GM21528 (cell line): ENCODE results near the gene PLXND1.
"Not testable (repeated sequence)": the region's sequence is repeated elsewhere in the genome, so short reads cannot be mapped to it uniquely, and the experiment has no call there.

ENCODE experiments used
- ATAC-seq: cut with Tn5 transposase; IDR thresholded peaks from one replicate; pipeline ENCODE4 v1.9.1; 2021; ENCODE audit warnings: mild to moderate bottlenecking, moderate library complexity; ENCODE audit not compliant: unreplicated experiment, low FRiP score

Gene PLXND1

DNA sequence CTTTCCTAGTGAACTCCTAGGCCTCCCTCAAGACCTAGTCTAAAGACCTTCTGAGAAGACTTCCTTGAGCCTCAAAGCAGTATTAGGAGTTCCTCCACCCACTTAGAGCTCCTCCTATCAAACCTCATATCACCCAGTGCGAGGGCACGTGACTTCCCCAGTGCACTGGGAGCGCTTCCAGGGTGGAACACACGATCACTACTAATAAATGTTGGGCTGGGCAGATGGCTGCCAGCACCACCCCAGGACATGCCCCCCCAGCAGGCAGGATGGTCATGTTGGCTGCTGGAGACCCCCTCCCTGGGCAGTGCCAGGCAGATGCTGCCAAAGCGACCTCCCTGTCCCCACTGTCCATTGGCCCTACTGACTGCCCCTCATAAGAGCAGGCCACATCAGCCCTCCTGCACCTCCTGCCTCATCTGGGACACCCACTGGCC, 8.5 kb upstream of the PLXND1 start:
- ATAC-seq, result no peak

DNA sequence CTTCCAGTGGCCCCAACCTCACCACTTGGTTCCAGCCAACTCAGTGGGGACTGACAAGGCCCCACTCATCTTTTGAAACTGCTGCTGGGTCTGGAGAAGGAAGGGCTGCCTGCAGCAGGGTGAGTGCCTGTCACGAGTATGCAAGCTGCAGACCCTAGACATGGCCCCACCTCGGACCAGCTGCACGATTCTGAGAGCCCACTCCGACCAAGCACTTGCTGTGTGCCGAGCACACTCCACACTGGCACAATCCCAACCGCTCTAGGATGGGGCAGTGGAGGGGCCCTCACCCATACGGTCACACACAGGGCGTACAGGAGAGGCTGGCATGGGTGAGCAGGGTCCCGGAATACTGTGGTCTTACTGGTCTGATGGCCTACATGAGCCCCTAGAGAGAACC, 8.0 kb upstream of the PLXND1 start:
- no peak for ATAC-seq

DNA sequence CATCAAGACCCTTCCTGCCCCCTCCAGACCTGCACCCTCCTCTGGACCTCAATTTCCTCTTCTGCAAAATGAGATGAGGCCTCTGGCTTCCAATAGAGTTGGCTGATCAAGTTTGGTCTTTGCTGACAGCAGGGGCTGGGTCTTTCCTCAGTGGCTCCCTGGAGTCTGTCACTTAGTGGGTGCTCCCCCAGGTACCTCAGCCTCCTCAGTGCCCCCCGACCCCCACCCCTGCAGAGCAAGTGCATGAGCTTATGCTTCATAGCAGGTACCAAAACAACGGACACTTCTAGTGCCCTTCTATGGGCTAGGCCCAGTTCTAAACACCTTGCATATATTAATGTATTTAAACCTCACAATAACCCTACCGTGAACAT, 6.9 kb upstream of the PLXND1 start:
- no peak for ATAC-seq

DNA sequence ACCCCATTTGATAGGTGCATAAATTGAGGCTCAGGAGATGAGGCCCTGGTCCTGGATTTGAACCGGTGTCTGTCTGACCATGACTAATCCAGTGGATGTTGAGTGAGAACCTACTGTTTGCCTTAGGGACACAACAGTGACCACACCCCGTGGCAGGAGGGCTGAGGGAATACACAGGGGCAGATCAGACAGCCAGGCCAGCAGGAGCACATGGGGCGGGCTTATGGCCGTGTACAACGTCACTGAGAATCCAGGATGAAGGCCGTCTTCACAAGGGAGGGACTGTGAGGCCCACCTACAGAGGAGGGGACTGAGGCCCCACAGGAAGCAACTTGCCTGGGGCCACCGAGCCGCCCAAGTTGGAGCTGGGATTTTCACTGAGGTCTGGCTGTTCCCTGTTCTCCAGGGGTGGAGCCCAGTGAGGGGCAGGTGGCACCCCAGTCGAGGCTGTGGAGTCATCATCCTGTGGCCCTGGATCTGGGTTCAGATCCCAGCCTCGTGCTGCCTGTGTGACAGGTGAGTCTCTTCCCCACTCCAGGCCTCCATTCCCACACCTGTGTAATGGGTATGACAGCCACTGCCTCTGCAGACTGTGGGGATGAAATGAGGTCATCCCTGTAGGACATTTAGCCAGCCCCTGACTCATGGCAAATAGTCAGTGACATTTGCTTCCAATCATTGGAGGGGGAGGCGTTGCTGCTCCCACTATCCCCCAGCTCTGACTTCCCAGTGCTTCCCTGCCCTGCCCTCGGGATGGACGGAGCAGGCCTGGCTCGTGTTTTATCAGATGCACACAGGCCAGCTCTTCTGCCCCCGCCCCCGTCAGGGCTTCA, 6.3 kb upstream of the PLXND1 start:
- no peak for ATAC-seq

DNA sequence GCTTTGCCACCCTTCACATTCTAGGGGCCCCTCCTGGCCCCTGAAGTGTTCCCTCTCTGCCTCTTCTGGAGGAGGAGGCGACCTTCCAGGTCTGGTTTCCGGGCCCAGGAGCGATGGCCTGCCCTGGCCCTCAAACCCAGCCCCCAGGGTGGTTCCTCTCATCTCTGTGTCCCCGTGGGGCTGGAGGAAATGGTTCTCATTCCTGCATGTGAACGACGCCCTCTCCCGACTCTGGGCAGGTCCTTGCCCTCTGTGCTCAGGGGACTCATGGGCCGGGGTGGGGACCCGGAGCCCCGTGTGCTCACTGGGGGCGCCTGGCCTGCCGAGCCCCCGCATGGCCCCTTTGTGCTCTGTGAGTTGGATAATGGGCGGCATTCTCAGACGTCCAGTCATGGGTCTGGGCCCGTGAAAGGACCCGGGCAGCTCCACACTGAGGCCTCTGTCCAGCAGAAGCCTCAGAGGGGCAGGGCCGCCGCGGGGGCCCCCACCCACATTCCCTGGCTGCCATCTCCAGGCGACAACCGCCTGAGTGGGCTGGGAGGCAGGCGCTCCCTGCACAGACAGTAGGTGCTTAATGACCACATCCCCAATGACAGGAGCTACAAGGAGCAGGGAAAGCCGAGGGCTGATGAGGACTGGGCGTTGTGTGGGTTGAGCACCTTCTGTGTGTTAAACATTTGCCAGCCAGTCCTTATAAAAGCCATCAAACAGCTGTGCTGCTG, 5.5 kb upstream of the PLXND1 start:
- no peak for ATAC-seq

DNA sequence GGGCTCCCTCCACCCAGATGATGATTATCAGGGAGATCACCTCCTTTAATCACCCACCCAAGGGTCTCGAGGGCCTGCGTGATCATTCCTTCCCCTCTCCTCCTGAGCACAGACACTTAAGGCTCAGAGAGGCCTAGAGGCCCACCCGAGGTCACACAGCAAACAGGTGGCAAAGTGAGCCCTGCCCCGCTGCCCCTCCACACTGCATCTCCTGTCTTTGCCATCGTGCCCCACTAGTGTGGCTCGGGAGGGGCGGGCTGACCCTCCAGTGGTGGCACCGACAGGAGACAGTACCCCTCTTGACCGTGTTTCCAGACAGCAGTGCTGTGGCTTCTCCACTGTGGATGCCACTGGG, 4.9 kb upstream of the PLXND1 start:
- ATAC-seq, result no peak

DNA sequence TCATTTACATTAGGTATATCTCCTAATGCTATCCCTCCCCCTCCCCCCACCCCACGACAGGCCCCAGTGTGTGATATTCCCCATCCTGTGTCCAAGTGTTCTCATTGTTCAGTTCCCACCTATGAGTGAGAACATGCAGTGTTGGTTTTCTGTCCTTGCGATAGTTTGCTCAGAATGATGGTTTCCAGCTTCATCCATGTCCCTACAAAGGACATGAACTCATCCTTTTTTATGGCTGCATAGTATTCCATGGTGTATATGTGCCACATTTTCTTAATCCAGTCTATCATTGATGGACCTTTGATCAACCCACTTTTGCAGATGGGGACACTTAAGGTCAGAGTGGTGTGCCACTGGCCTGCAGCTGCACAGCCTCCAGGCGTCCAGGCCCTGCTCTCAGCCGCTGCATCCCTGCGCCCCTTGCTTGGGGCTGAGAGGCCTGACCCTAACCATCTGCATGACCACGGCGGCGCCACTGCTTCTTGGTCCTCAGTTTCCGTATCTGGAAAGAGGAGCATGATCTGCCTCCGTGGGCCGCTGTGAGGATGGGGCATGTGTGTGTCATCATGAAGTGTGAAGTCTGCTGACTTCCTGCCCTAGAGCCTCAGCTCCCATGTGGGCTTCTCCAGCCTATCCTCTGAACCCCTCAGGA, 4.4 kb upstream of the PLXND1 start:
- ATAC-seq, result not testable (repeated sequence)

DNA sequence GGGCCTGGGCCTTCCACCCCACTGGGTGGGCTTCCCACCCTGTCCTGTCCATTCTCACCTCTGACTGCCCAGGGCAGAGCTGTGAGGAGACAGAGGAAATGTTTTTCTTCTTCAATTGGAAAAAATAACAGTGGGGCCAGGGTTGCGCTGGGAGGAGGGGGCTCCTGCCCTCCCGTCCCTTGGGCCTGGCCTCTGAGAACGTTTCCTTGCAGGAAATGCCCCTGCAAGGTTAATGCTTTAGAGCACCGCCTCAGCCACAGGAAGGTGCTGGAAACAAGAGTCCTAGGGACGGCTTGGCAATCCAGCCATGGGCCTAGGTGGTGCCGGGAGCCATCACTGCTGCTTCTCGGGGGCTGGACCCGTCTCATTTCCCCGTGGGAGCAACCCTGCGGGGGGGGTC, 3.8 kb upstream of the PLXND1 start:
- no peak for ATAC-seq

DNA sequence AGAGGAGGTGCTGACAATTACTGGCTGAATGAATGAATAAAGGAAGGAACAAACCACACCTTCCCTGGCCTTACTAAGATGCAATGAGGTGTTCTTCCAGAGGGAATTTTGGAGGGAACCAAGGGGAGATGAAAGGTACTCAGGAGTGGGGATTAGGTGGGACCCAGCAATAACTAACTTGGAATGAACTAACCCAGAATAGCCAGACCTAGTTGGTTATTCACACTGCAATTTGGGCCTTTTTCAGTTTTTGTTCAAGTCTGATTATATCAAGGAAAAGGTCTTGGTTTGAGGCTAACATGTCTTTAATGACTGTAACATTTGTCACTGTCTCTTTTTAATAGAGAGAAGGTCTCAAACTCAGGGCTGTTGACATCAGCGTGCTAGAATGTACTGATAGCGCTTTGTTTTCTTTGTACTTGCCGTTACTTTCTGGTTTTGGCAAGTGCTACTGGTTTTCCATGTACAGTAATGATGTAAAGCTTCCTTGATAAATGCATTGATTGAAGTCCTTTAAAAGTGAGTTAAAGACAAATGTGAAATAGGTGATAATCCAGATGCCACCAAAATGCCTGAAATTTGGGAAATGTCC, 3.2 kb upstream of the PLXND1 start:
- ATAC-seq, result no peak

DNA sequence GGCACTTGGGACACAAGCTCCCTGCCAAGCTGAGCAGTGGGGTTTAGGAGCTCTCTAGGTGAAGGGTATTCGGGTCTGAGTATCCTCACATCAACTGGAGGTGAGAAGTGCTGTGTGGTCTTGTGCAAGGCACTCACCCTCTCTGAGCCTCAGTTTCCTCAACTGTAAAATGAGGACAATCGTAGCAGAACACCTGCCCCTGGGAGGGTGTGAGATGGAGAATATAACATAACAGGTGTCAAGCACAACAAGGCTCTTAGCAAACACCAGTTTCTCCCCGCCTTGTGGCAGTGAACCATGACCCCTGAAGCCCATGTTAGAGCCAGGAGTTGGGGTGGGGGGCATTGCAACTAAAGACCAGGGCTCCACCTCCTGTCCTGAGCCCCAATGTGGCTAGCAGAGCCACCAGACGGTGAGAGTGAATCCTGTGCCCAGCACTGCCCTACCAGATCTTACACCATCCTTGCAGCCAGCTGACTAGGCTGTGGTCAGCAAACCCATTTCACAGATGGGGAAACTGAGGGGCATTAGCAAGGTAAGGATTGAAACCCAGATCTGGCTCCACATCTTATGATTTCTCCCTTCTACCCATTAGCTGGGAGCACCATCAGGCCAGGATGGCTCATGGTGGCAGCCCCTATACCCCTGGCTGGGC, 2.6 kb upstream of the PLXND1 start:
- no peak for ATAC-seq

DNA sequence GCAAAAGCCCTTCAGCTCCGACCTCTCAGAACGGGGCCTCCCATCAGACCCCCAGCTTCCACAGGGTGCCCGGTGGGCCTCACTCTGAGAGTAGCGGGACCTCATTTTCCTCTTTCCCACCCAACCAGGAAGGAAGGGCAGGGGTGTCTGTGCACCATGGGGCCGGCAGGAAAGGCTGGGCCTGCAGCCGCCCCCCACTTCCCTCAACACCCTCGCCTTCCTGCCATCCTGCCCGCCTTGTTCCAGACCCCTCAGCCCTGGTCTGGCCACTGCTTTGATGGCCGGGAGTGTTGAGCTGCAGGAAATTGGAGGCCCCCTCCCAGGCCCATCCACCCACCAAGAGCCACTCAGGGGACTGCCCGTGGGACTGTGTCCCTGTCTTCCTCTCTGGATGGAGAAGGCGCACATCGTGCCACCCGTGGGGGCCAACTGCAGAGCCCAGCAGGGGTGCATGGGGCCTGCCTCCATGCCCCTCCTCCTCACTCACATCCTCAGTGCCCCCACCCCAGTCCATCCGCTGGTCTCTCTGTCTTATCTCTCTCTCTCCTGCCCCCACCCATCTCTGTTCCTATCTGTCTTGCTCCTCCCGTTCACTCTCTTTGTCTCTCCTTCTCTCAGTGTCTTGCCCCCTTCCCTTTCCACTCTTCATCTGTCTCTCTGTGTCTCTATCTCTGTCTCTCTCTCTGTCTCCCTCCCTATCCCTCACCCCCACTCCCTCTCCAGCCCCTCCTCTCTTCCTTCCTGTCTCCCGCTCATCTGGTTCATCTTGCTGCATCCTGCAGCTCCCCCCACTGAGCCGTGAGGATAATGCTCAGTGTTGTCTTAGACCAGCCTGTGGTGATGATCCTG, 1.8 kb upstream of the PLXND1 start:
- ATAC-seq, result no peak

DNA sequence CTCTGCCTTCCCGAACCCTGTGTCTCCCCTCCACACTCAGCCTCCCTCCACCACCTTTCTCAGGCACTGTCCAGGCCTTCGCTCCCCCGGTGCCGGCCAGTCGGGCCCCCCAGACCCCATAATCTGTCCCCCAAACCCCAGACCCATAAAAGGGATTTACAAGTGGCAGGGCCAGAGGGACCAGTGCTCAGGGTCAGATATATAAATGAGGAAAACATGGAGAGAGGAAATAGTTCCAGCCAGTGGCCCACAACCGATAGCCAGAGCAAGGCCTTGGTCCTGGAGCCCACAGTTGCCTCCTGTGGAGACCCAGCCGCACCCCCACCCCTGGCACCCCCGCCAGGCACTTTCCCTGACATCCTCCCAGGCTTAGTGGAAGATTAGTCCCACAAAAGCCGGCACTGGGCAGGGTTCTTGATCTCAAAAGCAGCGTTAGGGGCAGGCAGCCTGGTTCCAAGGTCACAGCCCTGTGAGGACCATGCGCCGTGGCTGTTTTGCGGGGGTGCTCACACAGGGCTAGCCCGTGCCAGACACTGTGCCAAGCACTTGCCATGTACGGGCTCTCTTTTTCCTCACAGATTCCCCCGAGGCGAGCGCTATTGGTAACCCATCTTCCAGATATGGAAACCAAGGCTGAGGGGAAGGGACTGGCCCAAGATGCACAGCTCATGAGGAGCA, 1.1 kb upstream of the PLXND1 start:
- ATAC-seq, result no peak

DNA sequence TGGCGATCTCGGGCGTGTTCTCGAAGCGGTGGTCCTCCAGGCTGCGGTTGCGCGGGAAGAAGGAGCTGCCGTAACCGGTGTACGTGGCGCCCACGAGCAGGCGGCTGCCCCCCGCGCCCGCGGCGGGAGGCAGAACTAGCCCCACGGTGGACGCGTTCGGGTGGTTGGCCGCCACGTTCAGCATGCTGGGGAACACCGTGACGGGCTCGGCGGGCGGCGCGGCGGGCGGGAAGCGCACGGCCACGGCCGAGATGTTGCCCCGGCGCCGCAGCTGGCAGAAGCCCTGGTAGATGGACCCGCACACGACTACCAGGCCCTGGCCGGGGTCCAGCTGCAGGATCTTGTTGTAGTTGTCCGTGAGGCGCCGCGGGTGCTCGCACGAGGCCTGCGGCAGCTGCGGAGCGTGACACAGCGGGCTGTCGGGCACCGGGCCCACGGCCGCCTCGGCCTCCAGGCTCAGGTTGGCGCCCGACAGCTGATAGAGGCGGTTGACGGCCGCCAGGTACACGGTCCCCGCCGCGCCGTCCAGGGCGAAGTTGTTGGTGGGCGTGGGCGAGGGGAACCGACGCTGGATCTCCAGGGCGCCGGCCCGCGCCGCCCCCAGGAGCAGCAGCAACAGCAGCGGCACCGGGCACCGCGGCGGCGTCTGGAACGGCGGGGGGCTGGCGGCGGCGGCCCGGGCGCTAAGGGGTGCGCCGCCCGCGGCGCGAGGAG, 397 bp downstream of the PLXND1 start:
- ATAC-seq, result no peak

DNA sequence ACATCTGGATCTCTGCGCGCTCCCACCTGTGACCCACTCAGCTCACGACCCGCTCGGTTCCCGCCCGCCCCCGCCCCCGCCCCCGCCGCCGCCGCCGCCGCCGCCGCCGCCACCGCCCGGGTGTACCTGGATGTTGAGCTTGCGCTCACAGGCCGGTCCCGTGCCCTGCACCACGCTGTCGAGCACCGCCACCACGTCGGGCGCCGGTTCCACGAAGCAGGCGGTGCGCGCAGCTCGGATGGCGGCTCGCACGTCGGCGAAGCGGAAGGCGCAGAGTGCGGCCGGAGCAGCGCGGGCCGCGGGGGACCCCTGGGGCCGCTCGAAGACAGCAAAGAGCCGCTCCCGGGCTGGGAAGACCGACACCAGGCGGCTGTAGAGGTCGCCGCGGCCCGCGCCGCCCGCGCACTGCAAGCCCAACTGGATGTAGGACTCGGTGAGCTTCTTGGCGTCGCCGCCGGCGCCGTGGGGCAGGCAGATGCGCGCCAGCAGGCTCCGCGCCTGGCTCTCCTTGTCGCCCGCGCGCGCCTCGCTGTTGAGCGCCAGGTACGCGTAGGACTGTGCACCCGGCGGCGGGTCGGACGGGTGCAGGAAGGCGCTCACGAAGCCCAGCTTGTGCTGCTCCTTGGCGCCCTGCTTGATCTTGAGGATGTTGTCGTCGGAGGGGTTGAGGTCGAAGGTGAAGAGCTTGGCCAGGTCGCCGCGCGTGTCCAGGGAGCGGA, 1.1 kb downstream of the PLXND1 start:
- ATAC-seq, result no peak

DNA sequence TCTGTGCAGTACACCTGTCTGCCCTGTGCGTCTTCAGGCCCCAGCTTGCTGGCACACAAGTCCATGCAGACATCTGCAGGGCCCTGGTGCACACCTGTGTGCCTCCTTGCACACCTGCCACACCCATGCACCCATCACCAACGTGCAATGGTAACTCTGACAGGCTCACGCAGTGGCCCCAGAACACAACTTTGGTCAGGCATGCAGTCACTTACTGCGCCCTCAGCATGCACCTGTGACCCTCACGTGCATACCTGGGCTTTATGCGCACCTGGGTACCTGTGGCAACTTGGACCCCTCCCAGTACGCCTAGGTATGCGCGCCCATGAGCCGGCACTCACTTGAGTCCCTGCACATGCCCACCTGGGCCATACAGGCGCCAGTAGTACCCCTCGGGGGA, 1.7 kb downstream of the PLXND1 start:
- no peak for ATAC-seq

DNA sequence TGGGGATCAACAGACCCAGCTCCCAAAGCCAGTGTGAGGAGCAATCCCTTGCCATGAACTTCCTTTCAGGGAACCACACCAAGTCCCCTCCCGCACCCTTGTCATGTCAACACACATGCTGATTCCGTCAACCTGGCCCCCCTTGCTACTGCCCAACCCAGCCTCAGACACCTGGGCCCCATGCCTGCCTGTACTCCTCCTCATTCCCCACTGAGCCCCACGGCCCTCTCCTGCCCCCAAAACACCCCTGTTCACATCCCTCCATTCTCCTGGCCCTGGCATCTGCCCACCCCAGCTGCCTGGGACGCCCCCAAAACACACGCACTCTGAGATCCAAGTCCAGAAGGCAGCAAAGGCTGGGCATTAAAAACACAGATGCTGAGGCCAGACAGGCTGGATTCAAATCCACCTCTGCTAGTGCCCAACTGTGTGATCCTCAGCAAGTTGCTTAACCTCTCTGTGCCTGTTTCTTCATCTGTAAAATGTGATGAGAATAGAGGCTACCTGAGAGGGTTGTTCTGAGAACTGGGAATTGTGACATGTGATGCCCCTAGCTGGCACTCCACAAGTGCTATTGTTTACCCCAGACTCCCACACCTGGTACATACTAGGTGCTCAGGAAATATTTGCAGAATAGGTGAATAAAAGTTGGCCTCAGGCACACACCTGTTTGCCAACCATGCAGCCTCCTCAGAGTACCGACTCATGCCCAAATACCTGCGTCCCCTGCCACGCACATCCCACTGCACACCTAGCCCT, 2.3 kb downstream of the PLXND1 start:
- no peak for ATAC-seq

DNA sequence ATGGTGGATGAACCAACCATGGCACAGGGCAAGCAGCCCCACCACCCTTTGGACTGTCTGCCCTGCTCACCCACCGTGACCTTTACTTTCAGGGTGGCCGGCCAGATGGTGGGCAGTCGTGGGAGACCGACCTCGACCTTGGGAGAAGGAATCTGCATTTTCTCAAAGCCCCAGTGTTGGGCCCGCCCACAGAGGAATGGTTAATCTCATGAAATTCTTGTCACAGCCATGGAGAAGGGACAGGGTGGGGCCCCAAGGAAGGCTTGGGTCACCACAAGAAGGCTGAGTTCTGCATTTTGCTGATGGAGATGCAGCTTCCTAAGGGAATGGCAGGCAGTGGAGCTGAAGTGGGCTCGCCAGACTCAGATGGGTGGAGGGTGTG, 2.9 kb downstream of the PLXND1 start:
- ATAC-seq, result no peak
